SKM-1 treated with dmso at 0.1 percent for 144 hours (cell line): Measurements from ENCODE around the gene EIF3K.
"Not testable (repeated sequence)": the region's sequence is repeated elsewhere in the genome, so short reads cannot be mapped to it uniquely, and the experiment has no call there.

ENCODE experiments used
- DNase-seq: peaks from one replicate; lab custom pipeline; 2025; ENCODE audit not compliant: unreplicated experiment; lab: John Stamatoyannopoulos, UW

EIF3K gene

GRCh38 chr19:38617764-38618589 is 1.0 kb upstream of the EIF3K start, which contains the start of gene MAP4K1:
Gene MAP4K1, minus strand, starts transcription at chr19:38617953. Its CDS starts 58 bp downstream, at chr19:38617895.
- DNase-seq, result peak; percentile 23

- no peak for DNase-seq
Observed at GRCh38 chr19:38619361-38620174, 580 bp downstream of the EIF3K start.

- no peak for DNase-seq
Observed at GRCh38 chr19:38624822-38625221, 5.8 kb downstream of the EIF3K start.

GRCh38 chr19:38626401-38626800 is 7.4 kb downstream of the EIF3K start:
- no peak for DNase-seq

- DNase-seq, result no peak
Observed at GRCh38 chr19:38629568-38629967, 10.6 kb downstream of the EIF3K start.

- not testable (repeated sequence) for DNase-seq
Observed at GRCh38 chr19:38631301-38631700, 12.3 kb downstream of the EIF3K start.

- DNase-seq, result not testable (repeated sequence)
Observed at GRCh38 chr19:38631811-38632475, 13.0 kb downstream of the EIF3K start.

- DNase-seq, result no peak
Observed at GRCh38 chr19:38632476-38633213, 13.7 kb downstream of the EIF3K start.

- peak; percentile 27 for DNase-seq
Observed at GRCh38 chr19:38634757-38635482, 15.9 kb downstream of the EIF3K start.

- DNase-seq, result no peak
Observed at GRCh38 chr19:38635483-38636399, 16.8 kb downstream of the EIF3K start.

- DNase-seq, result no peak
Observed at GRCh38 chr19:38638461-38638860, 19.5 kb downstream of the EIF3K start.

GRCh38 chr19:38639679-38640078 is 20.7 kb downstream of the EIF3K start:
- DNase-seq, result no peak

GRCh38 chr19:38640368-38640767 is 21.4 kb downstream of the EIF3K start:
- no peak for DNase-seq

GRCh38 chr19:38642176-38642575 is 23.2 kb downstream of the EIF3K start:
- DNase-seq, result no peak

- no peak for DNase-seq
Observed at GRCh38 chr19:38644719-38645118, 25.7 kb downstream of the EIF3K start.

- DNase-seq, result peak; percentile 92
Observed at GRCh38 chr19:38647368-38647965, 28.5 kb downstream of the EIF3K start, which contains the start of gene ACTN4. Gene ACTN4, plus strand, starts transcription at chr19:38647649. Its CDS starts 97 bp downstream, at chr19:38647746.

GRCh38 chr19:38647966-38648768 is 29.2 kb downstream of the EIF3K start:
- DNase-seq, result no peak
